HepG2 (cell line): ENCODE results near the gene ATOH8. TPM values are rescaled to one million over a fixed set of nuclear protein-coding genes. Genes with fewer than 3 reads are reported as not detected.

ENCODE experiments used
- BCL6 ChIP-seq: IDR thresholded peaks from 2 replicates; pipeline ENCODE4 v1.6.1; 2016; ENCODE audit warnings: missing genetic modification reagents, missing compliant biosample characterization
- BCLAF1 ChIP-seq: fragments of 450-650 bp; IDR thresholded peaks from 2 replicates; pipeline ENCODE4 v1.6.1; 2017; ENCODE audit warnings: mild to moderate bottlenecking
- BRD4 ChIP-seq: sonication (generic); formaldehyde crosslinking; IDR thresholded peaks from 2 replicates; pipeline ENCODE4 v1.4.0; 2020; ENCODE audit warnings: missing genetic modification reagents
- CCAR2 ChIP-seq: fragments of 200-400 bp; formaldehyde crosslinking; optimal IDR thresholded peaks from 2 replicates; pipeline ENCODE3; 2018; ENCODE audit warnings: low read depth, mild to moderate bottlenecking, low read length, moderate library complexity
- CEBPG ChIP-seq: IDR thresholded peaks from 2 replicates; pipeline ENCODE4 v1.6.1; 2016
- ELF3 ChIP-seq: IDR thresholded peaks from 2 replicates; pipeline ENCODE4 v1.6.1; 2016; ENCODE audit warnings: missing genetic modification reagents, missing compliant biosample characterization
- ETV5 ChIP-seq: IDR thresholded peaks from 2 replicates; pipeline ENCODE4 v1.6.1; 2018; ENCODE audit warnings: missing biosample characterization, missing genetic modification reagents, inconsistent platforms, borderline replicate concordance
- FOXA3 ChIP-seq: IDR thresholded peaks from 2 replicates; pipeline ENCODE4 v1.6.1; 2016; ENCODE audit warnings: missing genetic modification reagents, missing compliant biosample characterization
- HNRNPLL ChIP-seq: fragments of 200-400 bp; formaldehyde crosslinking; IDR thresholded peaks from 2 replicates; pipeline ENCODE4 v1.6.1; 2017; ENCODE audit warnings: mild to moderate bottlenecking, low read depth, low read length; ENCODE audit not compliant: poor library complexity, severe bottlenecking
- KDM6A ChIP-seq: IDR thresholded peaks from 2 replicates; pipeline ENCODE4 v1.6.1; 2016; ENCODE audit warnings: low read depth
- MIER2 ChIP-seq: IDR thresholded peaks from 2 replicates; pipeline ENCODE4 v1.6.1; 2016; ENCODE audit warnings: missing biosample characterization, missing genetic modification reagents
- MLLT10 ChIP-seq: sonication (generic); formaldehyde crosslinking; IDR thresholded peaks from 2 replicates; pipeline ENCODE4 v1.4.0; 2020; ENCODE audit warnings: missing genetic modification reagents
- MXD4 ChIP-seq: IDR thresholded peaks from 2 replicates; pipeline ENCODE4 v1.6.1; 2016; ENCODE audit warnings: mild to moderate bottlenecking, missing biosample characterization, missing genetic modification reagents
- NFE2 ChIP-seq: sonication (generic); formaldehyde crosslinking; IDR thresholded peaks from 2 replicates; pipeline ENCODE4 v1.4.0; 2020; ENCODE audit warnings: missing genetic modification reagents
- PHF21A ChIP-seq: sonication (generic); formaldehyde crosslinking; IDR thresholded peaks from 2 replicates; pipeline ENCODE4 v1.5.0; 2020; ENCODE audit warnings: mild to moderate bottlenecking, missing genetic modification reagents
- SOX13 ChIP-seq, 3 experiments: fragments of 450-650 bp in 1 of 3; sonication (generic) in 1 of 3; formaldehyde crosslinking in 1 of 3; IDR thresholded peaks in 2 of 3; conservative IDR thresholded peaks in 1 of 3; 2 replicates each; pipeline versions ENCODE4 v1.5.0 to v1.6.1; 2016 to 2020; ENCODE audit warnings: antibody characterized with exemption in 1 of 3, mild to moderate bottlenecking in 1 of 3, missing compliant biosample characterization in 1 of 3, missing genetic modification reagents in 1 of 3, moderate library complexity in 1 of 3
- SUZ12 ChIP-seq: fragments of 150-350 bp; IDR thresholded peaks from 2 replicates; pipeline ENCODE4 v1.6.1; 2014; ENCODE audit warnings: low read depth, low read length
- TBL1XR1 ChIP-seq: fragments of 150-350 bp; IDR thresholded peaks from 2 replicates; pipeline ENCODE4 v1.6.1; 2014; ENCODE audit warnings: borderline replicate concordance, low read length; ENCODE audit not compliant: partially characterized antibody
- TCF7 ChIP-seq: sonication (generic); IDR thresholded peaks from 2 replicates; pipeline ENCODE4 v1.6.1; 2016; ENCODE audit warnings: antibody characterized with exemption, low read depth
- ZFP91 ChIP-seq: sonication (generic); formaldehyde crosslinking; IDR thresholded peaks from 2 replicates; pipeline ENCODE4 v1.9.0; 2022; ENCODE audit warnings: missing genetic modification reagents, mild to moderate bottlenecking, borderline replicate concordance
- ZNF382 ChIP-seq: sonication (generic); formaldehyde crosslinking; IDR thresholded peaks from 2 replicates; pipeline ENCODE4 v1.5.0; 2020; ENCODE audit warnings: missing genetic modification reagents, mild to moderate bottlenecking, borderline replicate concordance
- ZNF792 ChIP-seq: IDR thresholded peaks from 2 replicates; pipeline ENCODE4 v1.6.1; 2016
- ZSCAN12 ChIP-seq: sonication (generic); formaldehyde crosslinking; IDR thresholded peaks from 2 replicates; pipeline ENCODE4 v1.9.0; 2021; ENCODE audit warnings: mild to moderate bottlenecking, missing genetic modification reagents
- polyA plus RNA-seq, 8 experiments: library from polyadenylated mRNA; depleted of rRNA in 3 of 8; stranded (reverse) in 7 of 8; unstranded in 1 of 8; fragments of >200 nt; fragmentation: Illumina TruSeq in 4 of 8; extraction: Trizol in 4 of 8; gene quantifications; 2 replicates each; pipeline versions ENCODE4 v1.2.1 to v1.2.3, GENCODE V29; 2011 to 2016; ENCODE audit warnings: low read depth in 4 of 8, missing spikeins in 1 of 8, mixed read lengths in 1 of 8; ENCODE audit not compliant: insufficient read depth in 1 of 8
- total RNA-seq, 5 experiments: library from RNA; depleted of rRNA; stranded (reverse); fragments of >200 nt; fragmentation: Illumina TruSeq; extraction: Trizol; gene quantifications; 2 replicates each; pipeline ENCODE4 v1.2.3, GENCODE V29; 2016; ENCODE audit warnings: low read depth in 1 of 5
- TF ChIP-seq, protein P1 (sequence below): sonication (generic); formaldehyde crosslinking; IDR thresholded peaks from 2 replicates; pipeline ENCODE4 v1.4.0; 2020; ENCODE audit warnings: mild to moderate bottlenecking, missing genetic modification reagents
- TF ChIP-seq, protein P2 (sequence below): sonication (generic); formaldehyde crosslinking; IDR thresholded peaks from 2 replicates; pipeline ENCODE4 v1.4.0; 2020; ENCODE audit warnings: missing genetic modification reagents

The ATOH8 gene
- total and polyA plus RNA-seq, 2 of the 13 experiments (the other 11 are each of a cell fraction or from before 2014, with no cell fraction given): 0.13 to 0.61 TPM

DNA sequence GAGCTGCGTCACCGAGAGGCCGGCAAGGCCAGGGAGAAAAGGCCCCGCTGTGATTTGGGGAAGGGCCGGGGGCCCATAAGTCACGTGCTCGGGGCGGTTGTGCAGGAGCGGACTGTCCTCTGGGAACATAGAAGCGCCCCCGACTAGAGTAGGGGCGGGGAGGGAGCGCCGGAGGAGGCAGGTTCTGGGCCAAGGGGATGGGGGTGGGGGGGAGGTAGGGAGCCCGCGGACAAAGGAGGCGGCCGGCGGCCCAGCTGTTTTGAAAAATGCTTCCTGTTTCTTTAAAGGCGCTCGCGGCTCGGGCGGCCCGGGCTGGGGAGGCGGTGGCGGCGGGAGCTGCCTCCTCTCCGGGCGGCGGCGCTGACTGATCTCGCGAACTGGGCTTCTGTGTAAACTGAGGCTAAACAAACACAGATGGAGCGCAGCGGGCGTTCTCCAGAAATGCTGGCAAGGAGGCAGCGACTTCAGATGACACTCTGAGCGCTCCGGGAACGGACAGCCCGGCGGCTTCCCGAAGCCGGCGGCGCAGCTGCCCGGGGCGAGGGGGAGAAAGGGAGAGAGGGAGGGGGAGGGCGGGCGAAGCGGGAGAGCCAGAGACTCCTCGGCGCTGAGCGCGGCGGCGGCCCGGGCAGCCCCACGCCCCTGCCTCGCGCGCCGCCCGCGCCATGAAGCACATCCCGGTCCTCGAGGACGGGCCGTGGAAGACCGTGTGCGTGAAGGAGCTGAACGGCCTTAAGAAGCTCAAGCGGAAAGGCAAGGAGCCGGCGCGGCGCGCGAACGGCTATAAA lies at the start of gene ATOH8 (continued):
- TF ChIP-seq ZFP91 (CRISPR knock-in tag) (peak; percentile 97), HNRNPLL (peak; percentile 40), MLLT10 (CRISPR knock-in tag) (no peak), CCAR2 (no peak), ETV5 (CRISPR knock-in tag) (no peak), SUZ12 (no peak), TBL1XR1 (no peak), KDM6A (CRISPR knock-in tag) (no peak), SOX13 (IDR thresholded peaks at IDR 0.05) (no peak), SOX13 (CRISPR knock-in tag; conservative IDR thresholded peaks at IDR 0.05 in 1 of 2, IDR thresholded peaks at IDR 0.05 in 1 of 2) (no peak), CEBPG (CRISPR knock-in tag) (no peak), ELF3 (no peak), MXD4 (CRISPR knock-in tag) (no peak), ZNF382 (CRISPR knock-in tag) (no peak), BCLAF1 (no peak), FOXA3 (CRISPR knock-in tag) (0 out of 2 replicates have a peak, but pooled peaks have one; percentile 6), ZNF792 (CRISPR knock-in tag) (no peak), MIER2 (CRISPR knock-in tag) (no peak), BCL6 (peak; percentile 57; the same call in 1 of the 2 replicates), PHF21A (CRISPR knock-in tag) (0 out of 2 replicates have a peak, but pooled peaks have one; percentile 33), NFE2 (CRISPR knock-in tag) (no peak), ZSCAN12 (CRISPR knock-in tag) (no peak), BRD4 (no peak), TCF7 (peak; percentile 79)
- TF ChIP-seq, protein P1, sequence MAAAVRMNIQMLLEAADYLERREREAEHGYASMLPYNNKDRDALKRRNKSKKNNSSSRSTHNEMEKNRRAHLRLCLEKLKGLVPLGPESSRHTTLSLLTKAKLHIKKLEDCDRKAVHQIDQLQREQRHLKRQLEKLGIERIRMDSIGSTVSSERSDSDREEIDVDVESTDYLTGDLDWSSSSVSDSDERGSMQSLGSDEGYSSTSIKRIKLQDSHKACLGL: no peak
- TF ChIP-seq, protein P2, sequence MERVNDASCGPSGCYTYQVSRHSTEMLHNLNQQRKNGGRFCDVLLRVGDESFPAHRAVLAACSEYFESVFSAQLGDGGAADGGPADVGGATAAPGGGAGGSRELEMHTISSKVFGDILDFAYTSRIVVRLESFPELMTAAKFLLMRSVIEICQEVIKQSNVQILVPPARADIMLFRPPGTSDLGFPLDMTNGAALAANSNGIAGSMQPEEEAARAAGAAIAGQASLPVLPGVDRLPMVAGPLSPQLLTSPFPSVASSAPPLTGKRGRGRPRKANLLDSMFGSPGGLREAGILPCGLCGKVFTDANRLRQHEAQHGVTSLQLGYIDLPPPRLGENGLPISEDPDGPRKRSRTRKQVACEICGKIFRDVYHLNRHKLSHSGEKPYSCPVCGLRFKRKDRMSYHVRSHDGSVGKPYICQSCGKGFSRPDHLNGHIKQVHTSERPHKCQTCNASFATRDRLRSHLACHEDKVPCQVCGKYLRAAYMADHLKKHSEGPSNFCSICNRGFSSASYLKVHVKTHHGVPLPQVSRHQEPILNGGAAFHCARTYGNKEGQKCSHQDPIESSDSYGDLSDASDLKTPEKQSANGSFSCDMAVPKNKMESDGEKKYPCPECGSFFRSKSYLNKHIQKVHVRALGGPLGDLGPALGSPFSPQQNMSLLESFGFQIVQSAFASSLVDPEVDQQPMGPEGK: peak; percentile 13; the same call in 1 of the 2 replicates
